ENCODE results near the gene FOXI2.

The FOXI2 gene

DNA sequence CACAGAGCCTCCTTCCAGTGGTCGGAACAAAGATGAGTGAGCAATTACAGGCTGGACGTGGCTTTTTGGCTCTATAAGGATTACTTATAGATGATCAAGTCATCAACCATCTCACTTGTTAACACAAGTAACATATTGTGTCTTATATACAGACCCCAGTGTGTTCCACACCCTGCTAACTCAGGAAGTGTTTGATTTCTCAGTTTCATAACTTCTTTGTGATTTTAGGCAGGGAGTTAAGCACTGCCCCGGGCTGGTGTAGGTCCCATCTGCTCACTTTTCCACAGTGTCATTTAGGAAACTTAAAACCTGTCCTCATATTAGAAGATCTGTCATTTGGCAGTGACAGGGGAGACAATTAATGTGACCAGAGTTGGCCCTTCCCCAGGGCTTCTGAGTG lies 6.2 kb downstream of the FOXI2 start:
- no peak for DNase-seq (ENCODE audit: low read depth in 2 of 2)

DNA sequence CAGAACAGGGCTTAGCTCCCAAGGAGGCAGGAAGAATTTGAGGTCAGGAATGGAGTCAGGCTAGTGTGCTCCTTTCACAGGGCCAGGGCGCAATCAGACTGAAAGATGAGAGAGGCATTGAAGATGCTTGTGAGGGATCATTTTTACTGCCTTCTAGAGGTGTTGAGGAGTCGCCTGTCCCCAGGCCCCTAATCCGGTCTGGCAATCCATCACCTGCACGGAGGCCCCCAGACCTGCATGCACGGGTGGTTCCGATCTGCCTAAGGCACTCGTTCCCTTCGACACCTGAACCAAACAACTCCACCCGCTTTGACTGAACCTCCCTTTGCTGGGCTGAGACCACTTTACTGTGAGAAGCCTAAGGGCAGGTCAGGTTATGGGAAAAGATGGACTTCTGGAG lies 8.0 kb downstream of the FOXI2 start:
- no peak for DNase-seq (ENCODE audit: low read depth in 2 of 2)

DNA sequence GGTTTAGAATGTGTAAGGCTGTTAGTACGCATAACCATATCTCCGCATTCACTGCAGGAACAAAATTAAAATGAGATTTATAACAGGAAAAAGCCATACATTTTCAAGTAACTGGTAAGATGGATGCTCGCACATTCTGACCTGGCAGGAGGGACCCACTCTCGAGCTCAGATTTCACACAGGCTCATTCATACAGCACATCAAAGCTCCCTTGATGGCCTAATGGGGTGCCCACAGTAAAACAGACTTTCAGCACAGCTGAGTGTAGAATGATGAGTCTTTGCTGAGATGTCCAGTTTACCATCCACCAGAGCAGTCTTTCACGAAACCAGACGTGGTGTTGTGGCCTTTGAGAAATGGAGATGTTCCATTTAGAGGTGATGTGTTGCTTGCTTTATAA lies 8.9 kb downstream of the FOXI2 start:
- no peak for DNase-seq (ENCODE audit: low read depth in 2 of 2)

DNA sequence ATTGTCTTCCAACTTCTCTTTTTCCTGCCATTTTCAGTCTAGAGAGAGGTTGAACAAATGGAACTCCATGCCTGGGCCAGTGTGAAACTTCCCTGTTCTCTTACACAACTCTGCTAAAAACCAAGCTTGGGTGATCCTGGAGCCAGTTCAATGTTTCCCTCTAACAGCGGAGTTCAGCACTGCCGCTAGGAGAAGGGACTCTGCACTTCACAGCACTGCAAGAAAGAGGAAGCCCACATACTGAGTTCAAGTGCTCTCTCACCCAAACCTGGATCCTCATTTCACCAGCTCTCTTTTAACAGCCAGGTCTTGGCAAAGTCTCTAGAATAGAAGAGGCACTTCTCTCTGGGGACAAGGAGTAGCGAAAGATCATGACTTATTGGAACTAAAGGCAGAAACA lies 18.8 kb downstream of the FOXI2 start:
- no peak for DNase-seq (ENCODE audit: low read depth in 2 of 2)

DNA sequence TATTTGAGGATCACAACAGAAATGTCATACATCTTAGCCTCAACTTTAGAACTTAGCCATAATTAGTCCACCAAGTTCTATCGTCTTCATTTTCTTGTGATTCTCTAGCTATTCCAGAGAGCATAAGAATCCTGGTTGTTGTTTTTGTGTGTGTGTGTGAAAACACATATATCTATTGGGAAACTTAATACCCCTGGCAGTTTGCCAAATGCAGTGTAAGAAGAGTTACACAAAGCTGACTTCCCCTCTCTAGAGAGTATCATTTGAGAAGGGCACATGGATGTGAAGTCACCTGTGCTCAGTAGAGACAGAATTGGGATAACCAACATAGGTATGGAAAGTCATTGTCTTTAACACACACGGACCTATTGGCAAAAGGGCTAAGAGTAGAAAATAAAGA lies 19.3 kb downstream of the FOXI2 start:
- DNase-seq (ENCODE audit: low read depth in 2 of 2): no peak

DNA sequence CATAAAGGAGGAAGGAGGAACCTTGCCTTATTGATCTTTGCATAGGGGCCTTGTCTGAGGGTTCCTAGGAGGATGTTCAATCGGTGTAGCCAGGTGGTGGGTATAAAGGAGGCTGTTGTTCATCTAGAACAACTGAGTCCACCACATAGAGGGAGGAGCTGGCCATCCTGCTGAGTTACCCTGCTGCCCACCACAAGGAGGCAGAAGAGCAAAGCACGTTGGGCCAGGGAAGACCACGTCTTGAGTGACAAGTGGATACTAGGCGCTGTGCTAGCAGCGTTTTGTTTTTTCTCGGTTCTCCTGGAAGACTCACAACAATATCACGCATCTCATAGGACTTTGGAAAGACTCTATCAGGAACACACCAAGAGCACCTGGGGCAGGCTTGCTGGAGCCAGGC lies 20.0 kb downstream of the FOXI2 start:
- no peak for DNase-seq (ENCODE audit: low read depth in 2 of 2)

DNA sequence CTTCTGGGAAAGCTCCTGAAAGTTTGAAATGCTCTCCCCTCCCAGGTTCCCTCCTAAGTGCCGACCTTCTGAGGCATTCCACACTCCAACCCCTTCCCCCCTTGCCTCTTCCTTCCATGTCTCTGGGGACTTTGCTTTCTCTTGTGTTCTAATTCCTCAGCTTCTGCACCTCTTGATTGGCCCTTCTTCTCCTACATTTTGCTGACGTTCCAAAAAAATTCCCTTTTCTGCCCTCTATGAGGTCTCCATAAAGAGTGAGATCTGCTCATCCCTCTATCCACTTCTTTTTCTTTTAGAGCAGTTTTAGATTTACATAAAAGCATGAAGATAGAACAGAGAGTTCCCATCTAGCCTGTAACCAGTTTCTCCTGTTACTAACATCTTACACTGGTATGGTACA lies 22.3 kb downstream of the FOXI2 start:
- no peak for DNase-seq (ENCODE audit: low read depth in 2 of 2)

DNA sequence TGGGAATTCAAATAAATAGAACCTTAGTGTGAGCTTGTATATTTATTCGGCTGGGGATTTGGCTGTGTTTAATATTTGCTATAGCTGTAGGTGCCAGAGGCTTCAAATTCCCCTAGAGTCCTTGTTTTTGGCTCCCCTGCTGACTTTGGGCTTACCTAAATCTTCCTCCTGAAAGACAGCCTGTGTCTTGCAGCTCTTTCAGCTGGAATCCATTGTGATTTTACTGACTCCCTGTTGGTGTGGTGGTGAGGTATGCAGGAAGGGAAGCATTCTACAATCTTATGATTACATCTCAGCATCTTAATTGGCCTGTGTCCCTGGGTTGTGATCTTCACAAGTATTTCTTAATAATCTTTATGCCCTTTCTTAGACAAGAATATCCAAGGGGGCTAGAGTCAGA lies 25.9 kb downstream of the FOXI2 start:
- DNase-seq (ENCODE audit: low read depth in 2 of 2): no peak

DNA sequence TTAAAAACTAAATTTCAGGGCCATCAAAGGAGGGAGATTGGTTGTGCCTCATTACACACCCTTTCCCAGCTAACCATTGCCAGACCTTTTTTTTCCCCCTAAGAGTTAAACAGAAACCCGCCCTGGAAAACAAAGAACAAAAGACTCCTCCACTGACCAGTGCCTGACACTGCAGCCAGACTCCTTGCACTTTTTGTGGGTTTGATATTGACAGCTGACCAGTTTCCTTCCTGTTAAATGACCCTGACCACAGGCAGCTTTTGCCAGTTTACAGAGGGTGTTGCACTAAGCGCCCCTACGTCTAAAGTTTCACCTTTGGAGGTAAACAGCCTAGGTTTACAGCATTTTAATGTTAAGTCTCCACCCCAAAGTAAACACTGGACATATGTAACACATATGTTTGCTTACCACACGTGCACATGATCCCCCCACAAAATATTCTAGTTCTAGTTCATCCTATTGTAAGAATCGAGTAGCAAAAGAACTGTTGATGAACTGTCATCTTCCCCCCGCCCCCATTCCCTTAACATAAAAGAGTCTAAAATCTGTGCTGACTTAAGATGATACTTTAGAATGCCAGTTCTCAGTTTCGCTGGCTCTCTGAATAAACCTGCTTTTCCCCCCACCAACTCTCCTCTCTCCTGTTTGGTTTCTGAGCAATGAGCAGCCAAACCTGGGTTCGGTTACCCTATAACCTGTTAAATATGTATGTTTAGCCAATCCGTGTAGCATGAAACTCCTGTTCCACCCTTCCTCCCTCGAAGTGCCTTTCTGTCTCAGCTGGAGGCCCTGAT lies 38.0 kb downstream of the FOXI2 start:
- no peak for DNase-seq (ENCODE audit: low read depth in 2 of 2)

DNA sequence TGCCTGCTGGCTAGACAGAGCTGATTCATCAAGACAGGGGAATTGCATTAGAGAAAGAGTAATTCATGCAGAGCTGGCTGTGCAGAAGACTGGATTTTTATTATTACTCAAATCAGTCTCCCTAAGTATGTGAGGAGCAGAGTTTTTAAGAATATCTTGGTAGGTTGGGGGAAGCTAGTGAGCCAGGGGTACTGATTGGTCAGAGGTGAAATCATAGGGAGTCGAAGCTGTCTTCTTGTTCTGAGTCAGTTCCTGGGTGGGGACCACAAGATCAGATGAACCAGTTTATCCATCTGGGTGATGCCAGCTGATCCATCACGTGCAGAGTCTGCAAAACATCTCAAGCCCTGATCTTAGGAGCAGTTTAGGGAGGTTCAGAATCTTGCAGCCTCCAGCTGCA lies 39.8 kb downstream of the FOXI2 start:
- no peak for DNase-seq (ENCODE audit: low read depth in 2 of 2)

DNA sequence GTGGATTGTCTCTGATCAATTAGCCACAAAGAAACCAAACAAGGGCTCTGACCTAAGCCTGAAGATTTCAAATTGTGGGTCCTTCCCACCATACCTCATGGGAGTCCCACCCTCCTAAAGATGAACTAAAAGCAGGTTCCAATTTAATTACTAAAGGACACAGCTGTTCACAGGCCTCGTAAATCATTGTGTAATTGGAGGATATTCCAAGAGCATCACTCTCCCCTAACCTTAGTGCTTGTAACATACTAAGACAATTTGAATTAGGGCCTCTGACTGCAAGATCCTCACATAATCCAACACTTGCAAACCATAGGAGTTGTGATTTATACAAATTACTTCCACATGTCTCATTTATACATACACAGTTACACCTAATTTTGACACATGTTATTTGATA lies 44.4 kb downstream of the FOXI2 start:
- DNase-seq (ENCODE audit: low read depth in 2 of 2): no peak

DNA sequence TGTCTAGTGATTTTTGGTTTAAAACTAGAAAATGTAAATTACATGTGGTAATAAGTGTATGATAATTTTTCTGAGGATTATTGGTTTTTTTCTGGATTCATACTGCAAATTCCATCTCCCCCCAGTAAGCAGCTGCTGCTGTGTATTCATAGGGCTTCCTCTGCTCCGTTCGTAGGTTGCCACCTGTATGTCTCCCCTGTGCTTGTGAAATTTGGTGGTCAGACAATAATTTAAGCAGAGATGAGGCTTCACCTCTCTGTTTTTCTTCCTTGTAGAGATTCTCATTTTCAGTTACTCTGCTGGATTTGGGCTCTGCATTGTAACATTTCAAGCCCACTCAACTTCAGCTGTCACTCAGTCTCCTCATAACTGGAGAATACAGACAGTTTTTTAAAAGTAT lies 50.9 kb downstream of the FOXI2 start:
- DNase-seq (ENCODE audit: low read depth in 2 of 2): no peak

DNA sequence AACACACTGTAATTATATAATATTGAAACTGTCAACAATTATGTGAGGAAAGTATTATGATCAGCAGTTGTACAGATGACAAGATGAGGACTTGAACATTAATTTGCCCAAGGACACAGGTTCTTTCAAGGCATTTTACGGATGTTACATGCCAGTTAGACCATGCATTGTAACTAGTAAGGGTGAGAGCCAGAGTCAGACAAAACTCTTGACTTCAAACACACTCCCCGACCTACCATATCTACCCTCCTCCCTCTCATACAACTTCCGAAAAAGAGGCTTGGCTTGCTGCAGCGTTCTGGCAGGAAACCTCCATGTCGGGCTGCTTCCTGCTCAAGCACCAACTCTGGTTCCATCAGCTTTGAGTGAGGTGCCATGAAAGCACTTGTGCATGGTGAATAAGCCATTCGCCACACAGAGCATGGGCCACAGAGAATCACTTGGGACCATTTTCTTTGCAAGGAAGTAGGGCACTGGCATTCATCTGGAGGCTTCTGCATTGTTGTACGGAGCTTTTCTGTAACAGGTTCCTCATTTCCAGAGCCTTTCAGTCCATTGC lies 53.2 kb downstream of the FOXI2 start:
- DNase-seq (ENCODE audit: low read depth in 2 of 2): no peak
